RWPE2 (cell line): Measurements from ENCODE around the gene GEMIN5.
A peak's percentile ranks its signal among the peaks of the same experiment; 100 is the strongest.

ENCODE experiments used
- ATAC-seq: fragments of 200-7000 bp; cut with Tn5 transposase; 3 replicates; pipeline ENCODE4 v1.9.1; 2021; ENCODE audit warnings: low read depth
- DNase-seq: peaks from one replicate; pipeline ENCODE4 v3.0.0-alpha.2; 2020; ENCODE audit warnings: low spot score
- H3K27ac ChIP-seq: fragments of 450-650 bp; 2 replicates; pipeline ENCODE4 v1.5.1; 2017; ENCODE audit warnings: mild to moderate bottlenecking; ENCODE audit not compliant: poor library complexity, severe bottlenecking
- H3K27me3 ChIP-seq: fragments of 250-450 bp; sonication (Bioruptor Pico); 2 replicates; pipeline ENCODE4 v1.5.1; 2021; ENCODE audit warnings: mild to moderate bottlenecking, moderate library complexity; ENCODE audit not compliant: insufficient read depth, poor library complexity, severe bottlenecking
- H3K36me3 ChIP-seq: fragments of 250-450 bp; sonication (Bioruptor Pico); 2 replicates; pipeline ENCODE4 v1.5.1; 2020; ENCODE audit warnings: low read depth, mild to moderate bottlenecking, moderate library complexity
- H3K4me1 ChIP-seq: fragments of 250-450 bp; sonication (Bioruptor Pico); 2 replicates; pipeline ENCODE4 v1.5.1; 2021; ENCODE audit warnings: mild to moderate bottlenecking, moderate library complexity; ENCODE audit not compliant: insufficient read depth, poor library complexity, severe bottlenecking
- H3K4me3 ChIP-seq: fragments of 250-450 bp; sonication (Bioruptor Pico); 2 replicates; pipeline ENCODE4 v1.5.1; 2021; ENCODE audit warnings: mild to moderate bottlenecking, moderate library complexity; ENCODE audit not compliant: severe bottlenecking
- H3K9me3 ChIP-seq: fragments of 250-450 bp; sonication (Bioruptor Pico); 2 replicates; pipeline ENCODE4 v1.5.1; 2021; ENCODE audit warnings: mild to moderate bottlenecking, moderate library complexity; ENCODE audit not compliant: severe bottlenecking
- CTCF ChIP-seq: fragments of 450-650 bp; IDR thresholded peaks from one replicate; pipeline ENCODE4 v1.5.1; 2017; ENCODE audit warnings: mild to moderate bottlenecking, moderate library complexity; ENCODE audit not compliant: poor library complexity, severe bottlenecking

Gene GEMIN5

GRCh38 chr5:154948313-154948712 lies 10.3 kb upstream of the GEMIN5 start:
- no peak overlapping the region for H3K4me3 ChIP-seq
- no peak for DNase-seq
- peaks cover 56% of the 10 kb centered on the region for H3K36me3 ChIP-seq
- H3K27me3 ChIP-seq: no peaks in the 10 kb centered on the region
- no peak for ATAC-seq
- no peak for TF ChIP-seq CTCF
- H3K4me1 ChIP-seq: no peaks in the 10 kb centered on the region
- H3K9me3 ChIP-seq: no peaks in the 10 kb centered on the region
- no peak overlapping the region for H3K27ac ChIP-seq

GRCh38 chr5:154947778-154948177 lies 9.8 kb upstream of the GEMIN5 start:
- no peak overlapping the region for H3K27ac ChIP-seq
- DNase-seq (no peak), ATAC-seq (no peak)
- H3K4me1 ChIP-seq: no peaks in the 10 kb centered on the region
- peaks cover 57% of the 10 kb centered on the region for H3K36me3 ChIP-seq
- TF ChIP-seq CTCF: no peak
- no peaks in the 10 kb centered on the region for H3K9me3 ChIP-seq
- no peak overlapping the region for H3K4me3 ChIP-seq
- no peaks in the 10 kb centered on the region for H3K27me3 ChIP-seq

GRCh38 chr5:154945695-154946301 lies 7.8 kb upstream of the GEMIN5 start:
- Histone ChIP-seq H3K27me3 (no peaks in the 10 kb centered on the region), H3K4me3 (no peak overlapping the region), H3K9me3 (no peaks in the 10 kb centered on the region), H3K4me1 (peaks cover 10% of the 10 kb centered on the region), H3K27ac (no peak overlapping the region), H3K36me3 (peaks cover 47% of the 10 kb centered on the region)
- DNase-seq (no peak), ATAC-seq (no peak)
- TF ChIP-seq CTCF: peak; percentile 92

GRCh38 chr5:154944716-154945115 lies 6.7 kb upstream of the GEMIN5 start:
- Histone ChIP-seq H3K36me3 (peaks cover 41% of the 10 kb centered on the region), H3K27ac (no peak overlapping the region), H3K9me3 (no peaks in the 10 kb centered on the region), H3K27me3 (no peaks in the 10 kb centered on the region), H3K4me3 (no peak overlapping the region), H3K4me1 (peaks cover 10% of the 10 kb centered on the region)
- no peak for TF ChIP-seq CTCF
- ATAC-seq: no peak
- no peak for DNase-seq

GRCh38 chr5:154943527-154943926 lies 5.5 kb upstream of the GEMIN5 start:
- H3K27ac ChIP-seq: no peak overlapping the region
- TF ChIP-seq CTCF: no peak
- H3K36me3 ChIP-seq: peaks cover 39% of the 10 kb centered on the region
- H3K4me1 ChIP-seq: peaks cover 10% of the 10 kb centered on the region
- no peaks in the 10 kb centered on the region for H3K27me3 ChIP-seq
- no peak overlapping the region for H3K4me3 ChIP-seq
- ATAC-seq: no peak
- H3K9me3 ChIP-seq: no peaks in the 10 kb centered on the region
- DNase-seq: no peak
